LHCN-M2 (cell line): ENCODE results near the gene KSR1. TPM values are rescaled to one million over a fixed set of nuclear protein-coding genes. Genes with fewer than 3 reads are reported as not detected.
"Not testable (repeated sequence)": the region's sequence is repeated elsewhere in the genome, so short reads cannot be mapped to it uniquely, and the experiment has no call there.

Experiments
- DNase-seq: peaks from one replicate; pipeline ENCODE4 v3.0.0-alpha.2; 2012; ENCODE audit warnings: low read depth
- polyA plus RNA-seq: library from polyadenylated mRNA; unstranded; fragments of >200 nt; gene quantifications from one replicate; pipeline ENCODE4 v1.2.1, GENCODE V29; 2012; ENCODE audit warnings: missing spikeins
- total RNA-seq: library from RNA; depleted of rRNA; stranded (reverse); fragments of >200 nt; gene quantifications from 2 replicates; pipeline ENCODE4 v1.2.3, GENCODE V29; 2014; rRNA removed

KSR1 gene
- 4.9 and 6.0 TPM in 2 replicates for total RNA-seq
- 4.7 TPM for polyA plus RNA-seq

- peak; percentile 58 for DNase-seq
Observed at GRCh38 chr17:27455914-27456680, at the start of gene KSR1. KSR1 (plus strand) TSS chr17:27456448; CDS start chr17:27456644, 196 bp downstream.

DNA sequence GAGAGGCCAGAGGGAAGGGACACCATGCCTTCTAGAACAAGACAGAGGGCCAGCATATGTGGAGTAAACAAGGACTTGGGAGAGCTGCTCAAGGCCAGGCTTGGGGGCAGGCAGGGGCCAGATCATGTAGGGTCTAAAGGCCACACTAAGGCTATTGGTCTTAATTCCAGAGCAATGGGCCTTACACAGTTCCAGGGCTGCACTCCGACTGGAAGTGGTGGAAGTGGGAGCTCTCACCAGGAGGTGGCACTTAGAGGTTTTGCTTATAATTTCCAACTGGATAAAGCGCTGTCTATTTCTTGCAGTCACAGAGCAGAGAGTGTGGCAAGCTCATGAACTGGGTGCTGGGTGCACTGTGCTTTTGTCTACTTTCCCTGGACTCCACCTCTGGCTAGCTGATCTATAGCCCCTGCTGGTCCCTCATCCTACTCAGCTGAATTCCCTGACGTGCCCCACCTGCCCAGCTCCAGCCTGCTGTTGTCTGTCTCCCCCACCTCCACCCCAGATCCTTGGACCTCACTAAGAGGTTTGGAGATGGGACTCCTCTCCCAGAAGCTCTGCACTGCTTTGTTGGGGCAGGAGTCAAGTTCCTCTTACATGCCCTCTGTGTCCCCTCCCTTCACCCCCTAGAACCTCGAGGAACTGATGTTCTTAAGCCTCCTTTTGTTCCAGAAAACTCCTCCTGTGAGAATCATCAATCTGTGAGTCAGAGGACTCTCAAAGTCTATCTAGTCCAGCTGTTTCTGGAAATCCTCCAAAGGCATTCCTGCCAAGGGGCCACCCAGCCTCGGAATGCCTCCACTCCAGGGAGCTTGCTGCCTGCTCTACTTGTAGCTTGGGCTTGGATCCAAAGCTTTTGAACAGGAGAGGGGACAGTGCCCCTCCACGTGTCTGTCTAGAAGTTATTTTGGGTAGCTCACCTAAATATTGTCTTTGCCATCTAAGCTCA is 48.1 kb upstream of the KSR1 start:
- DNase-seq = peak; percentile 90

DNA sequence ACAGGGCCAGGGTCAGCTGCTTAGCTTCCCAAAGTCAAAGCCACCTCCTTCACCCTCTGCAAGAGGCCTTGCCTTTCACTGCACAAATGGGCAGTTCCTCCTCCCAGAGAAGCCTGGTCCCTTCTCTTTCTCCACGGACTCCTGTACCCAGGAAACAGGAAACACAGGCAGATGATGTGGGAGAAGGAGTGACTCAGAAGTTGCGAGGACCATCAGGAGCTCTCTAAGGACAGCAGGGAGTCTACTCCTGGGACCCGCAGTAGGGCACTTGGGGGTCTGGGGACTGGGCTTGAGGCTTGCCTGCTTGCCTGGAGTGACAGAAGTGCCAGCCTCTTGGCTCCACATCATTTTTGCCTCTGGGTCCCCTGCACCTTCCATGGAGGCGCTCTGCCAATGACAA is 47.4 kb upstream of the KSR1 start:
- DNase-seq = peak; percentile 54

DNA sequence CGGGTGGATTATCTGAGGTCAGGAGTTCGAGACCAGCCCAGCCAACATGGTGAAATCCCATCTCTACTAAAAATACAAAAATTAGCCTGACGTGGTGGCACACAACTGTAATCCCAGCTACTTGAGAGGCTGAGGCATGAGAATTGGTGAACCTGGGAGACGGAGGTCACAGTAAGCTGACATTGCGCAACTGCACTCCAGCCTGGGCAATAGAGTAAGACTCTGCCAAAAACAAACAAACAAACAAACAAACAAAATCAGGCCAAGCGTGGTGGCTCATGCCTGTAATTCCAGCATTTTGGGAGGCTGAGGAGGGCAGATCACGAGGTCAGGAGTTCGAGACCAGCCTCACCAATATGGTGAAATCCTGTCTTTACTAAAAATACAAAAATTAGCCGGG is 44.1 kb upstream of the KSR1 start:
- DNase-seq = not testable (repeated sequence)

GRCh38 chr17:27413315-27413714 is 42.9 kb upstream of the KSR1 start:
- no peak for DNase-seq

DNA sequence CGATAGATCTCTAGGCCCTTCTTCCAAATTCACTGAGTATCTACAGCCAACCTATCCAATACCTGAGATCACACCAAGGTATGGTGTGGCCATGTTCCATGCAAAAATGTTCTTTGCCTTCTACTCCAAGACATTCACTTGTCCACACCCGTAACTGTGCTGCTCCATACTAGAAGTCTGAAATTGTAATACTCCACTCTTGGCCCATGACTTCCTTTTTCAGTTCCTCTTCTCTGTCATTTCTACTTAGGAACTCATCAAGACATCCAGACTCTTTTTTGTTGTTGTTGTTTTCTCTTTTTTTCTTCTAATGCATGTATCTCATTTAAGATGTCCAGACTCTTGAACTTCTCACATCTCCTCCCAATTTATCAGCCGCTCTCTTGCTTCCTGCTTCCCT is 42.5 kb upstream of the KSR1 start:
- DNase-seq = no peak

DNA sequence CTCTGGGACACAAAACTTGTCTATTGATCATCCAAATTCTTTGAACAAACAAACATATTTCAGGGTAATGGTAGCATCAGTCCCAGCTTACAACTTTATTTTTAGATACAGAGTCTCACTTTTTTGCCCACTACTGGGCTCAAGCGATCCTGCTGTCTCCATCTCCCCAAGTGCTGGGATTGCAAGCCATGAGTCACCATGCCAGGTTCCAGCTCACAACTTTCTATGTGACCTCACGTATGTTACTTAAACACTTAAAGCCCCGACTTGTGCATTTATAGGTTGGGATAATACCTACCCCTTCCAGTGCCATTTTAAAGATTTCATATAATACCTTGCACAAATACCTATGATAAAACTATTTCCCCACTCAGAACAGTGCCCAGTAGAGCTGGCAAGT is 42.0 kb upstream of the KSR1 start:
- DNase-seq = peak; percentile 35

- DNase-seq = no peak
Observed at GRCh38 chr17:27414694-27415093, 41.6 kb upstream of the KSR1 start.

DNA sequence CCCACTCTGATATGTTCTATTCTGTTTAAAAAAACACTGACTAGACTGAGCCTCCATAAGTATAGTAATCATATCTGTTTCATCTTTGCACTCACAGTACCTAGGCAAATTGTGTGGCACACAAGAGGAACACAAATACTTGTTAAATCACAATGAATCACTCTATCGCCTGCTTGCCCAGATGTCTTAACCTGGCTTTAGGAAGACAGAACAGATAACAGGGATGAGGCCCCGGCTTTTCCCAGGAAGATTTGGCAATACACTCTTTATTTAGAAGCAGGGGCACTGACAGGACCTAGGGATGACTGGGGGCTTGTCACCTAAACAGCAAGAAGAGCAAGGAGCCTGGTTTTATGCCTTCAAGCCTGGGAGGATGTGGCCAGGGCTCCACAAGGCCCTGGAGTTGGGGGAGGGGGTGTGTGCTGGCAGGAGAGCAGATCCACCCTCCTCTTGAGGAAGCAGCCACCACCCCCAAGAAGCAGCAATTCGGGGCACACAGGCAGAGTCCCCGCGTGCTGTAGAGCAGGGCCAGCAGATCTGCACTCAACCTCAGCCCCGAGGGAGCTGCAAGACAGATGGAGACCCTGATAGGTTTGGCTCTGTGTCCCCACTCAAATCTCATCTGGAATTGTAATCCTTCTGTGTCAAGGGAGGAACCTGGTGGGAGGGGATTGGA is 41.0 kb upstream of the KSR1 start:
- DNase-seq = no peak

DNA sequence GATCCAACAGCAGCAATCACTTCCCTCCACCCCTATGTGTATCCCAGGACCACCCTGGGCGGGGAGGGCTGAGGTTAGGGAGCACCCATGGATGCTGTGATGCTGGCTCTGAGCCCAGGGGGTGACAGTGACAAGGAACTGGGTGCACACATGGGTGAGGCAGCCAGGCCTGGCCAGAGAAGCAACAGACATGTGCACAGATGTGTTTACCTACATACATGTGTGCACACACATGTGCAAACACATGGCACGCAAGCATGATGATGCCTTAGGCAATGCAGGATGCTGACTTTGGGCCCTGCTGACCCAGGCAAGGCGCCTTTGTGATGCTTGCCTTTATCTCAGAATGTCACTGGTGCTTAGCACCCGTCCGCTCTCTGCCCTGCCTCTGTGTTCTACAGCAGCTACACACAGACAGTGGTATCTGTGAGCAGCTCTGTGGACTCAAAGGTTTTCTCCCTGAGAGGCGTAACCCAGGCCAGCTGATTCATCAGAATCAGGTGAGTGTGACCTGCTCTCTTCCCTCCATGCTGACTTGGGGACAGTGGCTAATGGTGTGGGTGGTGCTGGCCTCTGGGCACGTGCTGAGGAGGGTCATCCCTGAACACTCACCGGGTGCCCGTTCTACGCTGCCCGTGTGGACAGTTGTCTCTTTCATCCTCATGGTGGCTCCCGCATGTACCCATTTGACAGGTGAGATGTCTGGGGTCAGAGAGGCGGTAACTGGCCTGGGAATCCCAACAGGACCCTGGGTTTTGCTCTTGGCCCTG is 38.5 kb upstream of the KSR1 start:
- no peak for DNase-seq

DNA sequence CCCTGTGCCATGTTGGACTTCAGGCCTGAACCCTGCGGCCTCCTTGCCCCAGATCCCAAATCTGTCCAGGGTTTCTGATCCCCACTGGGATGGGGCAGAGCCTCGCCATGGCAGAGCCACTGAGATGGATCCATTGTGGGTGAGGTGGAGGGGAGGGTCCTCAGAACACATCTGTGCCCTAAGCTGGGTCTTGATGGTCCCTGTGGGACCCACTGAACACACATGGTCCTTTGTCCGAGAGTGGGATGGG is 38.0 kb upstream of the KSR1 start:
- DNase-seq = no peak

- no peak for DNase-seq
Observed at GRCh38 chr17:27419156-27419555, 37.1 kb upstream of the KSR1 start.

- no peak for DNase-seq
Observed at GRCh38 chr17:27420211-27420950, 35.9 kb upstream of the KSR1 start.

DNA sequence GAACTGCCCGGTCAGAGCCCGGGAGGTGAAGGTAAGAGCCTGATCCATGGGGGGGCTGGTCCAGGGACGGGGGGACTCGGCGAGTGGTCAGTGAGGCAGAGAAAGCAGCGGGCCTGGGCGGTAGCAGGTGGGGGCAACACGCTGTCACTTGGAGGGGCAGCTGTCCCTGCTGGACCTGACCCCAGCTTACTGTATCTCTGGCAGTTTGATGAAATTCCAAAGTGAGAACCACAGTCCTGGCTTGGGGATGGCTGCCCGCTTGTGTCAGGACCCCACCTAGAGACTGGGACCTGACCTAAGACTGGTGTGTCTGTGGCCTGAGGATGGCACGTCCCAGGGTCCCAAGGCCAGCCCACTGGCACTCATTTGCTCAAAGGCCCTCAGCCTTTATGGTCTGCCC is 35.1 kb upstream of the KSR1 start:
- DNase-seq = no peak

DNA sequence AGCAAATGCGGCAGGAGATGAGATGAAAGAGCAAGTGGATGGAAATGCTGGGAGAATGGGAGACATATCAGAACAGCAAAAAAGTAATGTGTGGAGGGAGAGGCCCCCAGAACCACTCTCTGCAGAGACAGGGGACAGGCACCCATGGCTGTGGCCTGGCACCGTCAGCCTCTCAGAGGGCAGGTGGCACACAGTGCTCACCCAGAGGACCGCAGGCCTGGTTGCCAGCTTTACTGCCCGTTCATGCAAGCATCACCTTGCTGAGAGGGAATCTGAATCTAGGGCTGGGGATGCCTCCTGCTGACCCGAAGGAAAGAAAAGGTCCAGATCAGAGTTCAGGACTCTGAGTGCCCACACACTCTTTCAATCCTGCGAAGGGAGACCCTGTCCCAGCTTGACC is 34.6 kb upstream of the KSR1 start:
- DNase-seq = not testable (repeated sequence)

- DNase-seq = no peak
Observed at GRCh38 chr17:27422601-27423000, 33.6 kb upstream of the KSR1 start.

- no peak for DNase-seq
Observed at GRCh38 chr17:27423651-27424050, 32.6 kb upstream of the KSR1 start.

DNA sequence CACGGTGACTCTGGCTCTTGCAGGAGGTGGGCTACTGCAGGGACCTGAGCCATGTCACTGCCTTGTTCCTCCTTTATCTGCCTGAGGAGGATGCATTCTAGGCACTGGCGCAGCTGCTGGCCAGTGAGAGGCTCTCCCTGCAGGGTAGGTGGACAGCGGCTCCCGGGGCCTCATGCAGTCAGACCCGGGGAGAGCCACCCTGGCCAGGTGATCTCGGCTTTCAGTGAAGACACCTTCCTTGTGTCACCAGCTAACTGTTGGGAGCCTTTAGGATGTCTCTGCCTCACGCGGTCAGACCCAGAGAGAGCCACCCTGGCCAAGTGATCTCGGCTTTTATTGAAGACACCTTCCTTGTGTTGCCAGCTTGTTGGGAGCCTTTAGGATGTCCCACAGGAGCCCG is 31.7 kb upstream of the KSR1 start:
- no peak for DNase-seq

GRCh38 chr17:27424941-27425340 is 31.3 kb upstream of the KSR1 start:
- DNase-seq = no peak

GRCh38 chr17:27425571-27425970 is 30.7 kb upstream of the KSR1 start:
- DNase-seq = not testable (repeated sequence)

GRCh38 chr17:27425991-27426390 is 30.3 kb upstream of the KSR1 start:
- DNase-seq = no peak
